A673 (cell line): ENCODE data around the gene RNF213. TPM values are rescaled to one million over a fixed set of nuclear protein-coding genes. Genes with fewer than 3 reads are reported as not detected.

ENCODE experiments used
- BruUV-seq: library from RNA; stranded (reverse); fragments of 400-500 nt; replicated peaks from 2 replicates; lab custom pipeline; 2021; lab: Mats Ljungman, UMichigan
- CTCF ChIA-PET: fragments of 300-600 bp; sonication (Branson Sonifier 250); formaldehyde crosslinking; loops from one replicate; lab custom pipeline; 2022; ENCODE audit warnings: antibody characterized with exemption; lab: Charles Lee
- POLR2A ChIA-PET: fragments of 300-600 bp; sonication (Branson Sonifier 250); formaldehyde crosslinking; loops from one replicate; lab custom pipeline; 2022; ENCODE audit warnings: antibody characterized with exemption; ENCODE audit not compliant: low non-redundant PET; lab: Charles Lee
- DNase-seq: peaks from one replicate; pipeline ENCODE4 v3.0.0-alpha.2; 2015; ENCODE audit warnings: low spot score
- H3K27ac ChIP-seq: fragments of 200-600 bp; sonication (generic); 2 replicates; pipeline ENCODE4 v1.5.1; 2016; ENCODE audit warnings: mixed run types, low read depth, mild to moderate bottlenecking, mixed read lengths, antibody characterized with exemption, low read length; ENCODE audit not compliant: poor library complexity, severe bottlenecking
- H3K27me3 ChIP-seq: fragments of 200-600 bp; sonication (generic); replicated peaks from 2 replicates; pipeline ENCODE4 v1.6.1; 2017; ENCODE audit warnings: mixed run types, low read depth, mild to moderate bottlenecking, mixed read lengths, antibody characterized with exemption, low read length; ENCODE audit not compliant: insufficient read depth, poor library complexity
- H3K36me3 ChIP-seq: fragments of 200-600 bp; sonication (generic); 2 replicates; pipeline ENCODE4 v1.6.1; 2016; ENCODE audit warnings: mixed run types, mild to moderate bottlenecking, mixed read lengths, antibody characterized with exemption, low read length; ENCODE audit not compliant: insufficient read depth, poor library complexity, severe bottlenecking
- H3K4me1 ChIP-seq: fragments of 200-600 bp; sonication (generic); 2 replicates; pipeline ENCODE4 v1.6.1; 2017; ENCODE audit warnings: mixed run types, mild to moderate bottlenecking, mixed read lengths, antibody characterized with exemption, low read length; ENCODE audit not compliant: insufficient read depth, poor library complexity, severe bottlenecking
- H3K4me3 ChIP-seq: fragments of 200-600 bp; sonication (generic); 2 replicates; pipeline ENCODE4 v1.5.1; 2016; ENCODE audit warnings: low read depth, mixed run types, mild to moderate bottlenecking, mixed read lengths, low read length; ENCODE audit not compliant: poor library complexity, severe bottlenecking
- H3K9me3 ChIP-seq: fragments of 200-600 bp; sonication (generic); 2 replicates; pipeline ENCODE4 v1.6.1; 2016; ENCODE audit warnings: mixed run types, low read depth, mild to moderate bottlenecking, mixed read lengths, antibody characterized with exemption, low read length; ENCODE audit not compliant: poor library complexity, severe bottlenecking
- CTCF ChIP-seq: fragments of 300-800, 200-600 bp; sonication (generic); conservative IDR thresholded peaks from 2 replicates; pipeline ENCODE4 v1.5.1; 2017; ENCODE audit warnings: low read depth, mild to moderate bottlenecking, antibody characterized with exemption, low read length, moderate library complexity, mixed read lengths
- EZH2 ChIP-seq: fragments of 200-600 bp; sonication (generic); IDR thresholded peaks from 2 replicates; pipeline ENCODE4 v1.6.1; 2017; ENCODE audit warnings: borderline replicate concordance, low read depth, mild to moderate bottlenecking, mixed read lengths, antibody characterized with exemption, low read length; ENCODE audit not compliant: poor library complexity, severe bottlenecking
- intact Hi-C: fragments of 100-400 bp; cut with micrococcal nuclease; formaldehyde crosslinking; loops from one replicate; pipeline ENCODE4 v1.10.0; 2022; ENCODE audit not compliant: unreplicated experiment
- total RNA-seq: library from RNA; stranded (reverse); gene quantifications from 2 replicates; pipeline ENCODE4 v1.2.3, GENCODE V29; 2021

Gene RNF213
- total RNA-seq, 1 experiment from 2014 or later = 78.0 TPM

- ChIA-PET CTCF (no interaction called here), POLR2A (no interaction called here)
- no peaks in the 10 kb centered on the region for H3K27me3 ChIP-seq
- no peak overlapping the region for H3K27ac ChIP-seq
- no TSS peak for BruUV-seq
- DNase-seq = no peak
- no peaks in the 10 kb centered on the region for H3K36me3 ChIP-seq
- H3K9me3 ChIP-seq = no peaks in the 10 kb centered on the region
- H3K4me1 ChIP-seq = no peaks in the 10 kb centered on the region
- no peak overlapping the region for H3K4me3 ChIP-seq
- intact Hi-C loops = no loop called here
- no peak for TF ChIP-seq CTCF
- TF ChIP-seq EZH2 = no peak
These were observed 13.9 kb upstream of the RNF213 start for GRCh38 chr17:80246726-80247125.

GRCh38 chr17:80247561-80247960 is 13.1 kb upstream of the RNF213 start:
- BruUV-seq = no TSS peak
- Histone ChIP-seq H3K27ac (no peak overlapping the region), H3K4me3 (no peak overlapping the region), H3K4me1 (no peaks in the 10 kb centered on the region), H3K27me3 (no peaks in the 10 kb centered on the region), H3K36me3 (no peaks in the 10 kb centered on the region), H3K9me3 (no peaks in the 10 kb centered on the region)
- intact Hi-C loops = no loop called here
- no peak for DNase-seq
- TF ChIP-seq CTCF = no peak
- no peak for TF ChIP-seq EZH2
- ChIA-PET CTCF (no interaction called here), POLR2A (no interaction called here)

GRCh38 chr17:80248001-80248893 is 12.4 kb upstream of the RNF213 start:
- Histone ChIP-seq H3K4me1 (no peaks in the 10 kb centered on the region), H3K9me3 (no peaks in the 10 kb centered on the region), H3K36me3 (no peaks in the 10 kb centered on the region), H3K4me3 (no peak overlapping the region), H3K27ac (no peak overlapping the region), H3K27me3 (no peaks in the 10 kb centered on the region)
- POLR2A ChIA-PET = no interaction called here
- CTCF ChIA-PET = no interaction called here
- TF ChIP-seq CTCF (no peak), EZH2 (no peak)
- intact Hi-C loops = no loop called here
- no TSS peak for BruUV-seq
- no peak for DNase-seq
